GM19438 (cell line): ENCODE measurements around the gene TIMM29.
"Not testable (repeated sequence)": the region's sequence is repeated elsewhere in the genome, so short reads cannot be mapped to it uniquely, and the experiment has no call there.

Experiments
- ATAC-seq: cut with Tn5 transposase; IDR thresholded peaks from one replicate; pipeline ENCODE4 v1.9.1; 2021; ENCODE audit warnings: low read depth; ENCODE audit not compliant: unreplicated experiment

Gene TIMM29

GRCh38 chr19:10936661-10937084 is 8.1 kb downstream of the TIMM29 start:
- ATAC-seq, result no peak

- not testable (repeated sequence) for ATAC-seq
Measured at GRCh38 chr19:10941649-10942048, 13.0 kb downstream of the TIMM29 start.

- ATAC-seq, result not testable (repeated sequence)
Measured at GRCh38 chr19:10943412-10943811, 14.8 kb downstream of the TIMM29 start.

- no peak for ATAC-seq
Measured at GRCh38 chr19:10945264-10945663, 16.7 kb downstream of the TIMM29 start.

GRCh38 chr19:10946958-10947657 is 18.5 kb downstream of the TIMM29 start:
- no peak for ATAC-seq

- no peak for ATAC-seq
Measured at GRCh38 chr19:10952809-10953208, 24.2 kb downstream of the TIMM29 start.

- ATAC-seq, result not testable (repeated sequence)
Measured at GRCh38 chr19:10959277-10959968, 30.8 kb downstream of the TIMM29 start.

- ATAC-seq, result peak; percentile 63
Measured at GRCh38 chr19:10960314-10961072, 31.9 kb downstream of the TIMM29 start, which contains the start of gene SMARCA4. TSS of gene SMARCA4 (plus strand) at chr19:10961030. CDS start at chr19:10984152, 23,122 bp downstream.

- peak; percentile 28 for ATAC-seq
Measured at GRCh38 chr19:10961073-10961860, 32.7 kb downstream of the TIMM29 start.

- no peak for ATAC-seq
Measured at GRCh38 chr19:10962863-10963262, 34.3 kb downstream of the TIMM29 start.

GRCh38 chr19:10963865-10964264 is 35.3 kb downstream of the TIMM29 start:
- ATAC-seq, result no peak

- ATAC-seq, result no peak
Measured at GRCh38 chr19:10964903-10965302, 36.3 kb downstream of the TIMM29 start.

- no peak for ATAC-seq
Measured at GRCh38 chr19:10965398-10965797, 36.8 kb downstream of the TIMM29 start.

GRCh38 chr19:10966809-10967208 is 38.2 kb downstream of the TIMM29 start:
- ATAC-seq, result no peak

GRCh38 chr19:10968527-10969135 is 40.0 kb downstream of the TIMM29 start:
- ATAC-seq, result no peak

GRCh38 chr19:10971107-10971726 is 42.6 kb downstream of the TIMM29 start:
- no peak for ATAC-seq

- no peak for ATAC-seq
Measured at GRCh38 chr19:10975374-10976130, 46.9 kb downstream of the TIMM29 start.

GRCh38 chr19:10976131-10976892 is 47.7 kb downstream of the TIMM29 start:
- ATAC-seq, result no peak
